ENCODE measurements around the gene ACP6.

Gene ACP6

DNA sequence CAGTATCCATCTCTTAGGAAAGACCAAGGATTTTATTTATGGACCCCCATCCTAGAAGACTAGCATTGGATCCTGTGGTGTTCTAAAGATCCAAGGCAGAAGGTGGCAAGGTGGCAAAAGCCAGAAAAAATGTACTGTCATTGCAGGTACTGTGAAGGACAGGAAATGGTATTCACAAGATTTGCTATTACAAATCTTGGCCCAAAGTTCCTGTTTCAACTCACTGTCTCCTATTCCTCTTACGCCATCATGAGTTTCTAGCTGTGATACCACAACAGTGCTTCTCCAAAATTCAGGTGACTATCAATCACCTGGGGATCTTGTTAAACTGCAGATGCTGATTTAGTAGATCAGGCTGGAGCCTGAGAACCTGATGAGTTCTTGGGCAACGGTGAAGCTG, 21.4 kb downstream of the ACP6 start:
- DNase-seq = no peak

DNA sequence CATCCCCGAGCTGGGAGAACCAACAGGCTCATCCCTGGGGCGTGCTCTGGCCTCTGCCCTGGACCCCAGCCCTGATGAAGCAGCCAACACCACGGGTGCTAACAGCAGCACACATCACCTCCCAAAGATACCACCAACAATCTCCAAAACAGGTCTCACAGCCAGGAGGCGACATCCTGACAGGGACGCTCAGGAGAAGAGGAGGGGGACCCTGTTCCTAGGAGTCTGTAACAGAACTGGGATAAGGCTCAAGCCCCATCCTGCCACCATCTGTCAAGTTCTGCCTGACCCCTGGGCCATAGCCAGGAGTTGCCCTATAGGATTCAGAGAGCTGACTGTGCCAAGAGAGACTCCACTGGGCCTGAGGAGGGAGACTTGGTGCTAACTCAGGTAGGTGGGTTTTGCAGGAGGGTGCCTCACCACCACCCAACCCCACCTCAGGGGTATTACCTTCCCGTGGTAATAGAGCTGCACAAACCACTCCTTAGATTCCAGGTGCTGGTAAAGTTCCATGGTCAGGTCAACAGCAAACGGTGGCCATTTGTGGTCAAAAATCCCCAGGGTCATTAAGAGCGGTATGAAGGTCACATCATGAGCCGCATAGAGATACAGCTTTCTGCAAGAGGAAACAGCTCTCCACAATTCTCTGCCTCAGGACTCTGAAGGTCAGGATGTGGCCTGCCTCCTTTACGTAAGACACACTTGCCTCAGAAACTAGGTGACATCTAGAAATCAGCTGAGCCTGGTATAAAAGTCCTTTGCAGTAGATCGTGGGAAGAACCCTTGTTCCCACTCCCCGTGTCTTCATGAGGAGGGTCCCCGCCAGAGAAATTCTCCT, 22.3 kb downstream of the ACP6 start:
- DNase-seq = no peak

DNA sequence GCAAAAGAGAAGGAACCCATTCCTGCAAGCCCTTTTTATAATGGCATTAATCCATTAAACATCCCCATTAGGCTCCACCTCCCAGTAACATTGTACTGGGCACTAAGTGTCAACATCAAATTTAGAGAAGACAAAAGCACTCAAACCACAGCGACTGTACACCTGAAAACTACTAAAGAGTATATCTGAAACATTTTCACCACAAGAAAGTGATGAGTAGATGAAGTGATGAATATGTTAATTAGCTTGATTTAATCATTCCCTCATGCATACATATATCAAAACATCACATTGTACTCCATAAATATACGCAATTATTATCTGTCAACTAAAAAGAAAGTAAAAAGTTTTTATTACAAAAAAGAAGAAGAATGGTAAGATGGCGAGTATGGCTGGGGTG, 26.4 kb downstream of the ACP6 start:
- DNase-seq = no peak

DNA sequence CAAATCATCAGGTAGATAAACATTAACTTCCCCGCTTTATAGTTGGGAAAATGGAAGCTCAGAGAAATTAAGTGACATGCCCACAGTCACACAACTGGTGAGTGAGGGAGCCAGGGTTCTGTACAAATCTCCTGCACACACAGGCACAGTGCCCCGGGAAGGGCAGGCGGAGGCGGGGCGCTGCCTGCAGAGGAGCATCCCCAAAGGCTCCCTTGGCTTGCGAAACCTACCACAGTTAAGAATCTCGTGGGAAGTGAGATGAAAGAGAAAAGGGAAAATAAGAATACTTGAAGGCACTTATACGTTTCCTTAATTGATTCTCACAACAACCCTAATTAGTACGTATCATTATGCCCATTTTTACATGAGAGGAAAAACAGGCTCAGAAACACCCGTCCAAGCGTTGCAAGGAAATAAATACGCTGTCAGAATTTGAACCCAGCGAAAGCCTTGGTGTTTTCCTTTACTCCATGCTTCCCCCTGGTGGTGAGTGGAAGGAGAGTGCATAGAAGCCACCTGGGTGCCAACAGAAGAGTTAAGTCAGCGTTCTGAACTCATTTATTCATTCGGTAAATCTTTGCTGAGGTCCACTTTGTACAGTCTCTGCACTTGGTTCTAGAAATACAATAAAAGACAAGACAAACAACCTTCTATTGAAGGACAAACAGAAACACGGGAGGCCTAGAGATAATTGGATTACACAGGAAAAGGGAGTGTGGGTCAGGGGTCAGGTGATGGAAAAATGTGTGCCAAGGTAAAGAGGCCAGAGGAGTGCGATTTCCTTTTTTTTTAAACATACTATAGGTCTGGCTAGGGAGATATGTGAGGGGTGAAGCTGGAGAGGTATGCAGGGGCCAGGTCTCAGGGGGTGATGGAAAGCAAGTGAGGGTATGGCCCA, 28.4 kb downstream of the ACP6 start:
- no peak for DNase-seq

DNA sequence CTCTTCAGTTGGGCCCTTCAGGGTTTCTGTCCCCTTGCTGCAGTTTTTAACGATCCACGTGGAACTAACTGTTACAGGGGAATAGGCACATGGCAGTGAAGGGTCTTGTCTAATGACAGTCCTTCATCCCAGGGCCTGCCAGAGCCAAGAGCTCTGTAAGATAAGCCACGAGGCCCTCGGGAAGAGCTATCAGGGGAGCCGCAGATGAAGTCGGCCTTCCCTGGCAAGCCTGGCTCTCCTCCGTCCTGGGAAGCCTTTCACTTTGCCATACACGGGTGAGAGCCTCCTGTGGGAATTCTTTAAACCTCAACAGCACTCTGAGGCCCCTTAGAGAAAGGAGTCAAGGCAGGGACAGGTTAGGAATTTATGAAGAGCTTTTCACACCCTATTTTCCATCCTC, 29.0 kb downstream of the ACP6 start:
- no peak for DNase-seq

DNA sequence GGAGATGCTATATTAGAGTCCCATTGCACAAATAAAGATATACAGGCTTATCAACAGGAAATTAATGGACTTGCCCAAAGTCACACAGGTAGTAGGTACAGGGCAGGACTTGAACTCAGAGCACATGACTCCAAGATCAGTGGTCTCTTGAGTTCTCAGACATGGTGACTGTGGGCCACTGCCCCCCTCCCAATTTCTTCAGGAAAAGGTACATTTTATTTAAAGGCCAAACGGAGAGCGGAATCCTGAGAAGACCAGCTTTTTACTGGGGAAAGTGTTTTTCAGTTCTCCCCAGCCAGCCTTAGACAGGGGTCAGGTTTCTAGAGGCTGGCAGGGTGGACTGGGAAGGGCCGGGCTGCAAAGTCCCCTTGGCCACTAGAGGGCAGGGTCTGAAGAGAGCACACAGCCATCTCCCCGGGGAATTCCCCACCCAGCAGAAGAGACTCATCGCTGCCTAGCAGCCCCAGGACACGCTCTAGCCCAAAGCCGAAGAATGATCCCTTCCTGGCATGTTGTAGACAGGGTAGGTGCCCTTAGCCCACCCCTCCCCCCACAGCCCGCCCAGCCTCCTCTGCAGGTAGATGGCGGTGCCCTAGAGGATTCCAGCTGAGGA, 29.7 kb downstream of the ACP6 start:
- peak; percentile 59 for DNase-seq

DNA sequence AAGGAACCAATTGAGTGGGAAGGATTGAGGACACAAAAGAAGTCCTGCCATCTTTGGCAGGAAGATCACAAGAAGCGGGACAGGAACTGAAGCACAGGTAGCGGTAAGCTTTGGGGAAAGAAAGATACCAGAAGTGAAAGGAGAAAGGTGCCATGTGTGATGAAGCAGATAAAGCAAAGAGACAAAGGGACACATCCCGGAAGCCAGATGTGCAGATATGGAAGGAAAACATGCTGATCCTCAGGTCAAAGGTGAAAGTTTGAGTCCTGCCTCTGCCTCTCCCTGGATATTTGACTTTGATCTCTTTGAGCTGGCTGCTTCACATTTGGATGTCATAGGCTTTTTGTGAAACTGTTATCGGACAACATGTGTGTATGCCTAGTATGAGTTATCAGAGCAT, 34.0 kb downstream of the ACP6 start:
- no peak for DNase-seq

DNA sequence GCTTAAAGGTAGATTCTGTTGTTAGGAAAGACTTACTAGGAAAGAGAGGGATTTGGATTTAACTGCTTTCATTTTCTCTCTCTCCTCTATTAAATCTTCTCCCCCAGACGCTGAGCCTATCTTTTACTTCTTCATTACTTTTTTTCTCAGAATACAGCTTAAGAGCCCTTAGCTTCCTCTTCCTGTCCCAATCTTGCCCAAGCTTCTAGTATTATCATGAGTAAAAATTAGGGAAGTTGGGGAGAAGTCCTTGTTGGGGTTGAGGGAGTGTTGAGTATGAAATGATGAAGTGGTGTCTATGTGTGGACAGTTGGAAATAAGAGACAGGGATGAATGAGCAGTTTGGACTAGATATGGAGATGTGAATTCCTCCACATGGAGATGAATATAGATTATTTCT, 35.0 kb downstream of the ACP6 start:
- no peak for DNase-seq

DNA sequence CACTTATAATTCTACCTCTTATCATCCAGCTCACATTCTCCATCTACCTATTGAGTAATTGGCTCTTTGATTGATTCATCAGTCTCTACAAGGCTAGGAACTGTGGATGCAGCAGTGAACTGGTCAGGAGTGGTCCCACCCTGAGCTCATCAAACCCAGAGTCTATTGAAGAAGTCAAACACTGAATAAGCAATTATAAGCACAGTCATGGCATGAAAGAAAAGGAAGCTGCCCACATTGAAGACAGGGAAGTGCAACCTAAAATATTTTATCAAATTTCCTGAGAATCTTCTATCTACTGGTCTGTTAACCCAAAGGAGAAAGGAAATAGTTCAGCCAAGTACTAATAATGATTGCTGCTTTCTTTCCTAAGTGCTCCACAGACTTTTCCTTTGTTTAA, 35.7 kb downstream of the ACP6 start:
- no peak for DNase-seq

DNA sequence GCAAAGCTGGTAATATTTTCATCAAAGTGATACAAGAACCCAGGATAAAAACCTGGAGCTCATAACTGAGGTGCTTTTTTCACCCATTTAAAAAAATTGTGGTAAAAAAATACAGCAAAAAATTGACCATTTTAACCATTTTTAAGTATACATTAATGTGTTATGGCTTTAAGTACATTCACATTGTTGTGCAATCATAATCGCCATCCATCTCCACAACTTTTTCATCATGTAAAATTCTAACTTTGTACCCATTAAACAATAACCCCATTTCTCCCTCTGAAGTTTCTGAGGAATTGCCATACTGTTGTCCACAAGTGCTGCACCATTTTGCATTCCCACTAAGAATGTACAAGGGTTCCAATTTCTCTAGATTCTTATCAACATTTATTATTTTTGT, 36.6 kb downstream of the ACP6 start:
- DNase-seq = no peak

DNA sequence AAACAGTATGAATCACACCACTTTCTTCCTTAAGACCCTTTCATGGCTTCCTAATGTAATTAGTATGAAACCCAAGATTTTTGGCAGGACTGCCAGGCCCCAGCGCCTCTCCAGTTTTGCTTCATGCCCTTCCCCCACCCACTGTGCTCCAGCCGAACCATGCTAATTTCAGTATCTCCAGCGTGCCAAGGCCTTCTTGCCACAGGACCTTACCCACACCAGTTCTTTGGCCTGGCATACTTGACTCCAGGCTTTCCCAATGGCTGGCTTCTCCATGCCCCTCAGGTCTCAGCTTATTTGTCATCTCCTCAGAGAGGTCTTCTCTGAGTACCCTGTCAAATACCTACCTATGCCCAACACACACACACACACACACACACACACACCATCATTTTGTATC, 38.5 kb downstream of the ACP6 start:
- no peak for DNase-seq

DNA sequence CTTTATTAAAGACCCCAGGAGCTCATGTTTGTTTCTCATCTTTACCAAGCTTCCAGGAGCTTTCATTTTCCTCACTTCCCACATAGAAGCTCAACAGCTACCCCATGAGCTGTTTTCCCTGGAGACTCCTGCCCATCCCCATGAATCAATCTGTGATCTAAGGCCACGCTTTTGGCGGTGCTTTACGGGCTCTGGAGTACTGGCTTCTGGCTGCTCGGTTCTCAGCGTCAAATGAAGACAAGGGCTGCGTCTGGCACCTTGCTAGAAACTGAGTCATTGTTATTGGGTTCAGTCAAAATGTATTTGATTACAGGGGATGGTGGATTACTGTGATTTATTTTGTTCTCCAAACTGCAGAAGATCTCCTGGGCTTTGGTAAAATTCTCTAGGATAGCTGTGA, 39.9 kb downstream of the ACP6 start:
- no peak for DNase-seq

DNA sequence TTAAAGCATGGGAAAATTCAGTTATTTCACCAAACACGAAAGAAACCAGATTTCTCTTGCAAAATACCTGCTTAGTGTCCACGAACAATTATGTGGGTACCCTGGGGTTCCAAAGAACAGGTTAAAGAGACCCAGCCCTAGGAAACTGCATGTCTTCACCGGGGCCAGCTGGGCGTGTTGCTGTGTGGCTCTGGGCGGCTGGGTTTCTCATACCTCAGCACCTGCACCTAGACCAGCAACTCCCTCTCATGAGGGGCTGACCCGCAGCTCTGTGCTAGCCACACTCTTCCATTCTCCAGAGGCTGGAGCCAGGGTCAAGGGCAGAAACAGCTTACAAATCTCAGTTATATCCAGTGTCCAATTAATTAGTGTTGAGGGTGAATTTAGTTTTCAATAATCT, 40.3 kb downstream of the ACP6 start:
- no peak for DNase-seq

DNA sequence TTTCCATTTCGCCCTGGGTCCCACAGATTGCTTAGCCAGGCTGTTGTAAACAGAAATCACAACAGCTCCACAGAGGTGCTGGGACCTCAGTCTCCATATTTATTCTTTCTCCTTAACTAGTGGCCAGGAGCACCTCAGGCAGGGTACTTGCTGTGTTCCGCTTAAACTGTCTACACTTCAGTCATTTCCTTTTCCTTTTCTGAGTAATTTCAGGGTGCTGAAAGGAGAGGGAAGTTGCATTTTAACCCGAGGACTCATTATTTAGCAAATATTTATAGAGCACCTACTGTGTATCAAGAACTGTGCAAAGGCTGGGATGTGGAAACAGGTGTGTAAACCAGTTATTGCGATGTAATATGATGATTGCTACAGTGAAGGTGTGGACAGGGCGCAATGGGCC, 41.9 kb downstream of the ACP6 start:
- no peak for DNase-seq

DNA sequence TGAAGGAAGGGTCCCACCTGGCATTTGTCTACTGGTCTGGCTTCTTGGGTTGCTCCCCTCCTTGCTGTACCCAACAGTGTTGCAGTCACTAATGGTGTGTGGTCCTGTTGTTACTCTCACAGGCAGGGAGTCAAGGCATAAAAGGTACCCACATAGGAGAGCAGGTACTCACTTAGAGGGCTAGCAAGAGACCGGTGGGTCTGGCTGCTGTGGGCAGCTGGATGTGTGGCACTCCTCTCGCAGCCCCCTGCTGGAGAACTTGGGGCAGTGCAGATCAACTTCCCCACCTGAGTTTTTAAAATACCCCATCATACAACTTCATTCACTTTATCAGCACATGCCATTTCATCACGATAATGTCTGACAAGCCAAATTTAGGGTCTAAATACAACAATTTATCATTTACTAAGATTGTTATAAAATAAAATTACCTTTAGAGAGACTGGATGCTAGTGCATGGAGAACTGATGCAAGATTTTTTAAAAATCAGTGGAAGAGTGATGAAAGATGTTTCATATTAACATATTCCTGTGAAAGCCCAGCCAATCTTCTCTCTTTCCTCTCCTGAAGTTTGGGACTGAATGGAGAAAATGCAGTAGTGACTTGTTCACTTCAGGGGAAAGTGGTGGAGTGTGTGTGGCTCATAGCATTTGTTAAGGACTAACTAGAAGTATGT, 42.8 kb downstream of the ACP6 start:
- DNase-seq = peak; percentile 30

DNA sequence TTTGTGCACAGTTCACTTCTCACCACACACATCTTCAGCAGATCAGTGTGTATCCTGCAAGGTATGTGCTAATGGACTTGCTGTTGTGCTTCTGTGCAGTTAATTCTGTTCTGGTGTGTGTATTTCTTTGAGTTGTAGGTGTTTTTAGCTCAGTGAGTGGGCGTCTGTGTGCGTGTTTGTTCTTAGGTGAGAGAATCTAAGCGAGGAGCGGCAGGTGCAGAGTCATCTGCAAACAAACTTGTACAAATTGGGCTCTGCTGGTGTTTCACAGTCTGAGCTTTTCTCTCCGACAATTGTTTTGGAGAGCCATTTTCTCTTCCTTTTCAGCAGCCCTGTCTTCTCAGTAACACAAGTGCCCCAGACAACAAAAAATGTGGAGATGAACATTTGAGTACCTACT, 43.6 kb downstream of the ACP6 start:
- DNase-seq = no peak

DNA sequence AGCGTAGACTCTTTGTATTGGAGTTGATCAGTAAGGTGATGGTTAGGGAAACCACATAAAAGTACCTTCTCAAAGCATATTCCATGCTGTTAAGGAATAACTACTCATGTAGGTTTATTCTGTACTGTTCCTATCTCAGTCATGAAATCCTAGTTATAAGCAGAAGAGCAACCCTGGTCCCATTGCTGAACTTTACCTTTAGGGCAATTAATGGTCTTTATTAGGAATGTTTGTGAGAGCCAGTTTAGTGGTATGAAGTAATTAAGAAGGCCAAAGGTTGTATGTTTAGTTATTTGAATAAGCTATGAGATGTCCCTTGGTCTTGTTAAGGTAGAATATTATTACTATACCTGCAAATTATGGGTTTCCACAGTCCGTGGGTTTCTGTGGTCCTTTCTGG, 44.0 kb downstream of the ACP6 start:
- DNase-seq = no peak

DNA sequence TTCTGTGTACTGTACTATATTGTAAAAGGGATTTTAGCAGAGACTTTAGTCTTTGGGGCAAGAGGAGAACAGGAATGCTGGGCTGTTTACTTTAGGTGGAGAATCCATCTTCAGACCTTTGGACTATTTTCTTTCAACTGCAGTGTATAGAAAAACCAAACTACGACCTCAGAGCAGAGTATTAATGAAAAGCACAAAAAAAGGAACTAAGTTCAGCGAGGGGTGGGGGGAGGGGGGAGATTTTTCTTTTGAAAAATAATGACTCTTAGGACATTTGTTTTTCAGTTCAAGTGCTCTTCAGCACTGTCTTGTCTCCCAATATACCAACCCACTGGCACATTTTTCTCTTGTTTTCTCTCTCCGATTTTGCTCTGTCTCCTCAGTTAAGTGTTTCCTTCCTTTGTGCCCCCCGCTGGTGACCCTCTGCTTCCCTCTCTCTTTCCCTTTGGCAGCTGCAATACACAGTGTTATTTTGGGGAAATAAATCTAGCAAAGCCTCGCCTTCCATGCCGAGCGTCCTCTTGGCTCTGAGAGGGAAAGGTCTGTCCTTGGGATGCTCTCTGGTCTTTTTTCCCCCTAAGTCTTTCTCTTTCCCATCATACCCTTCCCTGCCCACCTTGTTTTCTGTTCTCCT, 44.8 kb downstream of the ACP6 start:
- DNase-seq = no peak

DNA sequence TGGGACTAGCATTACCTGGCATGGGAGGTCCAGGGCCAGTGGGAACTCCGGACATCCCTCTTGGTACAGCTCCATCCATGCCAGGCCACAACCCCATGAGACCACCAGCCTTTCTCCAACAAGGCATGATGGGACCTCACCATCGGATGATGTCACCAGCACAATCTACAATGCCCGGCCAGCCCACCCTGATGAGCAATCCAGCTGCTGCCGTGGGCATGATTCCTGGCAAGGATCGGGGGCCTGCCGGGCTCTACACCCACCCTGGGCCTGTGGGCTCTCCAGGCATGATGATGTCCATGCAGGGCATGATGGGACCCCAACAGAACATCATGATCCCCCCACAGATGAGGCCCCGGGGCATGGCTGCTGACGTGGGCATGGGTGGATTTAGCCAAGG, 45.8 kb downstream of the ACP6 start:
- no peak for DNase-seq

DNA sequence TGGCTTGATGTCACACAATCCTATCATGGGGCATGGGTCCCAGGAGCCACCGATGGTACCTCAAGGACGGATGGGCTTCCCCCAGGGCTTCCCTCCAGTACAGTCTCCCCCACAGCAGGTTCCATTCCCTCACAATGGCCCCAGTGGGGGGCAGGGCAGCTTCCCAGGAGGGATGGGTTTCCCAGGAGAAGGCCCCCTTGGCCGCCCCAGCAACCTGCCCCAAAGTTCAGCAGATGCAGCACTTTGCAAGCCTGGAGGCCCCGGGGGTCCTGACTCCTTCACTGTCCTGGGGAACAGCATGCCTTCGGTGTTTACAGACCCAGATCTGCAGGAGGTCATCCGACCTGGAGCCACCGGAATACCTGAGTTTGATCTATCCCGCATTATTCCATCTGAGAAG, 46.3 kb downstream of the ACP6 start:
- DNase-seq = no peak

DNA sequence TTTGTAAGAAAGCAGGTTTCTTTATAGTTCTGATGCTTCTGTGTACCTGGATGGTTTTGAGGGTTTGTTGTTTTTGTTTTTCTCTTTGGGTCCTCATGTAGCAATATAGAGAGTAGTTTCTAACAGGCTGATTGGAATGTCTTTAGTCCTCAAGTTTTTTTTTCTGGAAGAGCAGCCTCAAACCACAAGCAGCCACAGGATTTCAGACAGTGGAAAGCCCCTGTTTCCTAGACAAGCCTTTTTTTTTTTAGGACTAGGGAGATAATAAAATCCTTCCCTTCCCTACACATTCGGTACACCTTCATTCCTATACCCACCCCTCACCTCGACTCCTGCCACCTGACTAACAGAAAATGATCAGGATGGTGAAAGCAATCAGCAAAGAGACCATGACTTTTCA, 47.6 kb downstream of the ACP6 start:
- no peak for DNase-seq

DNA sequence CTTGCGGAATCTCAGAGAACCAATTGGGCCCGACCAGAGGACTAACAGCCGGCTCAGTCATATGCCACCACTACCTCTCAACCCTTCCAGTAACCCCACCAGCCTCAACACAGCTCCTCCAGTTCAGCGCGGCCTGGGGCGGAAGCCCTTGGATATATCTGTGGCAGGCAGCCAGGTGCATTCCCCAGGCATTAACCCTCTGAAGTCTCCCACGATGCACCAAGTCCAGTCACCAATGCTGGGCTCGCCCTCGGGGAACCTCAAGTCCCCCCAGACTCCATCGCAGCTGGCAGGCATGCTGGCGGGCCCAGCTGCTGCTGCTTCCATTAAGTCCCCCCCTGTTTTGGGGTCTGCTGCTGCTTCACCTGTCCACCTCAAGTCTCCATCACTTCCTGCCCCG, 49.8 kb downstream of the ACP6 start:
- DNase-seq = no peak

DNA sequence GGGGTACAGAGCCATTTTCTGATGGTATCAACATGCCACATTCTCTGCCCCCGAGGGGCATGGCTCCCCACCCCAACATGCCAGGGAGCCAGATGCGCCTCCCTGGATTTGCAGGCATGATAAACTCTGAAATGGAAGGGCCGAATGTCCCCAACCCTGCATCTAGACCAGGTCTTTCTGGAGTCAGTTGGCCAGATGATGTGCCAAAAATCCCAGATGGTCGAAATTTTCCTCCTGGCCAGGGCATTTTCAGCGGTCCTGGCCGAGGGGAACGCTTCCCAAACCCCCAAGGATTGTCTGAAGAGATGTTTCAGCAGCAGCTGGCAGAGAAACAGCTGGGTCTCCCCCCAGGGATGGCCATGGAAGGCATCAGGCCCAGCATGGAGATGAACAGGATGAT, 50.6 kb downstream of the ACP6 start:
- no peak for DNase-seq
